Endothelial cell of umbilical vein (primary cell): Measurements from ENCODE around the gene CD5L. TPM values are rescaled to one million over a fixed set of nuclear protein-coding genes. Genes with fewer than 3 reads are reported as not detected.

Source experiments
- BruUV-seq: library from RNA; stranded (reverse); fragments of 400-500 nt; replicated peaks from 2 replicates; lab custom pipeline; 2021; lab: Mats Ljungman, UMichigan
- CTCF ChIA-PET: fragments of 300-600, 350-600 bp; sonication (Branson Sonifier 250); formaldehyde crosslinking; loops from one replicate; lab custom pipeline; 2021; ENCODE audit warnings: antibody characterized with exemption, inconsistent platforms; lab: Charles Lee
- POLR2A ChIA-PET: fragments of 300-600, 350-600 bp; sonication (Branson Sonifier 250); formaldehyde crosslinking; loops from one replicate; lab custom pipeline; 2021; ENCODE audit warnings: antibody characterized with exemption, inconsistent platforms; lab: Charles Lee
- DNase-seq: peaks from one replicate; pipeline ENCODE4 v3.0.0-alpha.2; 2011; ENCODE audit warnings: low read depth, low spot score
- FAIRE-seq: peaks from 2 replicates; lab custom pipeline; 2011; peaks lifted over from hg19 to GRCh38; lab: Jason Lieb, UNC
- H2AFZ ChIP-seq: 2 replicates; pipeline ENCODE4 v1.6.0; 2012; ENCODE audit warnings: low read depth, low read length, control low read depth, inconsistent platforms
- H3K27ac ChIP-seq: 2 replicates; pipeline ENCODE4 v1.5.1; 2011; ENCODE audit warnings: low read depth, mild to moderate bottlenecking, control low read depth, low read length, moderate library complexity; ENCODE audit not compliant: insufficient read depth
- H3K27me3 ChIP-seq, 2 experiments: 2 replicates each; pipeline versions ENCODE4 v1.6.0 to v1.6.1; 2011; ENCODE audit warnings: low read length in 2 of 2, mixed read lengths in 1 of 2; ENCODE audit not compliant: control insufficient read depth in 2 of 2, insufficient read depth in 2 of 2
- H3K36me3 ChIP-seq, 2 experiments: 2 replicates in 1 of 2; 3 replicates in 1 of 2; pipeline ENCODE4 v1.5.1; 2011; ENCODE audit warnings: low read length in 2 of 2, mild to moderate bottlenecking in 1 of 2, moderate library complexity in 1 of 2; ENCODE audit not compliant: control insufficient read depth in 2 of 2, insufficient read depth in 2 of 2; ENCODE audit errors: extremely low read depth in 1 of 2
- H3K4me1 ChIP-seq: 3 replicates; pipeline ENCODE4 v1.5.1; 2011; ENCODE audit warnings: mild to moderate bottlenecking, low read length; ENCODE audit not compliant: control insufficient read depth, insufficient read depth; ENCODE audit errors: extremely low read depth
- H3K4me2 ChIP-seq: 2 replicates; pipeline ENCODE4 v1.6.1; 2011; ENCODE audit warnings: low read length, control low read depth, mixed read lengths; ENCODE audit not compliant: insufficient read depth
- H3K4me3 ChIP-seq, 3 experiments: fragments of 200-600 bp in 1 of 3; sonication (generic), shearing (Covaris generic) in 1 of 3; replicated peaks in 1 of 3; 2 replicates each; pipeline ENCODE4 v1.5.1; 2011 to 2016; ENCODE audit warnings: control low read depth in 3 of 3, low read length in 3 of 3, mild to moderate bottlenecking in 2 of 3, inconsistent platforms in 1 of 3, low read depth in 1 of 3, moderate library complexity in 1 of 3; ENCODE audit not compliant: insufficient read depth in 1 of 3
- H3K79me2 ChIP-seq: 2 replicates; pipeline ENCODE4 v1.6.0; 2012; ENCODE audit warnings: low read length, inconsistent platforms; ENCODE audit not compliant: control insufficient read depth, insufficient read depth
- H3K9ac ChIP-seq: replicated peaks from 2 replicates; pipeline ENCODE3; 2011; ENCODE audit warnings: low read length, control low read depth; ENCODE audit not compliant: insufficient read depth; ENCODE audit errors: extremely low read depth
- H3K9me1 ChIP-seq: replicated peaks from 3 replicates; pipeline ENCODE4 v1.6.0; 2011; ENCODE audit warnings: mild to moderate bottlenecking, low read length; ENCODE audit not compliant: control insufficient read depth, insufficient read depth; ENCODE audit errors: extremely low read depth
- H3K9me3 ChIP-seq: replicated peaks from 2 replicates; pipeline ENCODE4 v1.5.1; 2012; ENCODE audit warnings: low read length, inconsistent platforms; ENCODE audit not compliant: control insufficient read depth, insufficient read depth
- H4K20me1 ChIP-seq: replicated peaks from 2 replicates; pipeline ENCODE3; 2011; ENCODE audit warnings: mild to moderate bottlenecking, low read length; ENCODE audit not compliant: control insufficient read depth, insufficient read depth; ENCODE audit errors: extremely low read depth
- dilution Hi-C: fragments of 300-500 bp; cut with MboI; formaldehyde crosslinking; loops from one replicate; pipeline ENCODE4 v1.15.0; 2019; ENCODE audit warnings: low sequenced_read_pairs; ENCODE audit not compliant: extremely low pct_ligation_motif_present
- intact Hi-C: fragments of 100-400 bp; cut with micrococcal nuclease; formaldehyde crosslinking; loops from one replicate; pipeline ENCODE4 v1.10.0; 2022
- polyA plus RNA-seq, 4 experiments: library from polyadenylated mRNA; depleted of rRNA in 3 of 4; stranded (reverse) in 3 of 4; unstranded in 1 of 4; fragments of >200 nt; gene quantifications; 2 replicates each; pipeline versions ENCODE4 v1.2.1 to v1.2.3, GENCODE V29; 2011 to 2012; ENCODE audit warnings: missing spikeins in 1 of 4
- total RNA-seq: library from RNA; stranded (reverse); gene quantifications from 2 replicates; pipeline ENCODE4 v1.2.3, GENCODE V29; 2021
- TF ChIP-seq, protein P1 (sequence below): IDR thresholded peaks from 2 replicates; pipeline ENCODE4 v1.6.1; 2011; ENCODE audit not compliant: insufficient read depth, insufficient read length
- TF ChIP-seq, protein P2 (sequence below), 2 donors: IDR thresholded peaks; 1 replicate in 1 of 2; 2 replicates in 1 of 2; pipeline ENCODE4 v1.5.1; 2011; ENCODE audit warnings: low read length in 2 of 2, mild to moderate bottlenecking in 2 of 2, moderate library complexity in 2 of 2, control low read depth in 1 of 2, inconsistent platforms in 1 of 2, low read depth in 1 of 2; ENCODE audit not compliant: insufficient read depth in 1 of 2; ENCODE audit errors: extremely low read depth in 1 of 2

Gene CD5L
- total and polyA plus RNA-seq, 2 donors (not counting 3 experiments of a cell fraction or from before 2014, with no cell fraction given): not detected

DNA sequence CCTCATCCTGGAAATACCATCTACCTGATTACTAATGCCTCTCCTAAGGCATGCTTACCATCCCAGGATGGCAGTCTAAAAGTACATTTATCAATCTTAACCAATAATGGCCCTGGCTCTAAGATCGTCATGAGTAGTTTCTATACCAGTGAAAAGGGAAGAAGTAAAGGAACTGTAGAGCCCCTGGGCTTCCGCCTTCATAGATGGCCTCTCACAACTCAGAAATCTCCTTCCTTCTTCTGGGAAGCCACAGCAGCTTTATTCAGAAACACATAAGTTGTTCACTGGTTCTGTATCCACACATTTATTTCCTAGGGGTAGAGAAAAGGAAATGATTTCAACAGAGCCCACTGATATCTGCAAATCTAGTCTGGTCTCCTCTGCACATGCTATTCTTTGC lies 41.0 kb upstream of the CD5L start:
- Histone ChIP-seq H3K36me3 (no peaks in the 10 kb centered on the region), H3K9me3 (no peaks in the 10 kb centered on the region), H3K79me2 (no peaks in the 10 kb centered on the region), H4K20me1 (no peaks in the 10 kb centered on the region), H3K27ac (no peak overlapping the region), H3K4me3 (no peak overlapping the region), H3K4me2 (no peak overlapping the region), H3K9me1 (no peaks in the 10 kb centered on the region), H3K27me3 (no peaks in the 10 kb centered on the region), H3K4me1 (no peaks in the 10 kb centered on the region), H3K9ac (no peak overlapping the region), H2AFZ (no peak overlapping the region)
- FAIRE-seq (no peak), DNase-seq (no peak)
- BruUV-seq: no TSS peak
- CTCF ChIA-PET: no interaction called here
- intact Hi-C loops: no loop called here
- dilution Hi-C loops: no loop called here
- TF ChIP-seq, protein P1, sequence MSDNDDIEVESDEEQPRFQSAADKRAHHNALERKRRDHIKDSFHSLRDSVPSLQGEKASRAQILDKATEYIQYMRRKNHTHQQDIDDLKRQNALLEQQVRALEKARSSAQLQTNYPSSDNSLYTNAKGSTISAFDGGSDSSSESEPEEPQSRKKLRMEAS: no peak
- TF ChIP-seq, protein P2, sequence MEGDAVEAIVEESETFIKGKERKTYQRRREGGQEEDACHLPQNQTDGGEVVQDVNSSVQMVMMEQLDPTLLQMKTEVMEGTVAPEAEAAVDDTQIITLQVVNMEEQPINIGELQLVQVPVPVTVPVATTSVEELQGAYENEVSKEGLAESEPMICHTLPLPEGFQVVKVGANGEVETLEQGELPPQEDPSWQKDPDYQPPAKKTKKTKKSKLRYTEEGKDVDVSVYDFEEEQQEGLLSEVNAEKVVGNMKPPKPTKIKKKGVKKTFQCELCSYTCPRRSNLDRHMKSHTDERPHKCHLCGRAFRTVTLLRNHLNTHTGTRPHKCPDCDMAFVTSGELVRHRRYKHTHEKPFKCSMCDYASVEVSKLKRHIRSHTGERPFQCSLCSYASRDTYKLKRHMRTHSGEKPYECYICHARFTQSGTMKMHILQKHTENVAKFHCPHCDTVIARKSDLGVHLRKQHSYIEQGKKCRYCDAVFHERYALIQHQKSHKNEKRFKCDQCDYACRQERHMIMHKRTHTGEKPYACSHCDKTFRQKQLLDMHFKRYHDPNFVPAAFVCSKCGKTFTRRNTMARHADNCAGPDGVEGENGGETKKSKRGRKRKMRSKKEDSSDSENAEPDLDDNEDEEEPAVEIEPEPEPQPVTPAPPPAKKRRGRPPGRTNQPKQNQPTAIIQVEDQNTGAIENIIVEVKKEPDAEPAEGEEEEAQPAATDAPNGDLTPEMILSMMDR (IDR thresholded peaks at IDR 0.05; ENCODE audit: extremely low read depth in 1 of 2, insufficient read depth in 1 of 2, low read depth in 1 of 2, low read length in 2 of 2): no peak
- POLR2A ChIA-PET: no interaction called here

DNA sequence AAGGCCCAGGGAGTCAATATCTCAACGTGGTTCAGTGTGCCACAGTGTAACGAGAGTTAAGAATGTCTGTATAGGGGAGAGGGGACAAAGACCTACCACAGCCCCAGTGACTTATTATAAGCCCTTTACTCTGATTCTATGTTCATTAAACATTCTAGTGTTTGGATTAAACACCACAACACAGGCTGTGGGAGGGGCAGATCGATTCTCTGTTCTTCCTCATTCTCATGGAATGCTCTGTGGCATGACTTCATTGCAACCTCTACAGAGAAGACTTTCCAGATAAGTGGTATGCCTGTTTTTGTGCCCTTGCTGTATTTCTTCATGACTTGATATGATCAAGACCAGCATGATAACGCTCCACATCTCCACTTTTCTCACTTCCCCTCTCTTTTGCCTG lies 39.0 kb upstream of the CD5L start:
- intact Hi-C loops (no loop called here), dilution Hi-C loops (no loop called here)
- ChIA-PET CTCF (interaction anchor here (1.6 to 1.8 kb wide), 2 partner anchors 241 to 245 kb away, joined by 8 to 11 read pairs; no protein-coding TSS in a partner anchor), POLR2A (no interaction called here)
- no peaks in the 10 kb centered on the region for H3K36me3 ChIP-seq
- H3K4me1 ChIP-seq: no peaks in the 10 kb centered on the region
- H3K9me3 ChIP-seq: no peaks in the 10 kb centered on the region
- DNase-seq (no peak), FAIRE-seq (no peak)
- no peak overlapping the region for H2AFZ ChIP-seq
- no TSS peak for BruUV-seq
- H3K79me2 ChIP-seq: no peaks in the 10 kb centered on the region
- H3K27me3 ChIP-seq: no peaks in the 10 kb centered on the region
- no peaks in the 10 kb centered on the region for H3K9me1 ChIP-seq
- no peaks in the 10 kb centered on the region for H4K20me1 ChIP-seq
- H3K4me2 ChIP-seq: no peak overlapping the region
- no peak overlapping the region for H3K4me3 ChIP-seq
- TF ChIP-seq, protein P2 (IDR thresholded peaks at IDR 0.05; ENCODE audit: extremely low read depth in 1 of 2, insufficient read depth in 1 of 2, low read depth in 1 of 2, low read length in 2 of 2): no peak
- H3K9ac ChIP-seq: no peak overlapping the region
- no peak overlapping the region for H3K27ac ChIP-seq
